Fibroblast of lung (primary cell): Measurements from ENCODE around the gene DLG2. TPM values are rescaled to one million over a fixed set of nuclear protein-coding genes. Genes with fewer than 3 reads are reported as not detected.

Experiments used
- DNase-seq, 2 donors: peaks; one replicate each; pipeline versions ENCODE4 v3.0.0 to v3.0.0-alpha.2; 2010; ENCODE audit warnings: low read depth in 2 of 2
- H2AFZ ChIP-seq: 2 replicates; pipeline ENCODE4 v1.5.1; 2012; ENCODE audit warnings: low read length, control low read depth, inconsistent platforms
- H3K27ac ChIP-seq: 2 replicates; pipeline ENCODE4 v1.5.1; 2011; ENCODE audit warnings: low read length, control low read depth; ENCODE audit not compliant: insufficient read depth
- H3K27me3 ChIP-seq: 2 replicates; pipeline ENCODE4 v1.5.1; 2011; ENCODE audit warnings: mild to moderate bottlenecking, low read length; ENCODE audit not compliant: control insufficient read depth, insufficient read depth
- H3K36me3 ChIP-seq: 2 replicates; pipeline ENCODE4 v1.5.1; 2011; ENCODE audit warnings: low read length; ENCODE audit not compliant: control insufficient read depth, insufficient read depth
- H3K4me1 ChIP-seq: 2 replicates; pipeline ENCODE4 v1.5.1; 2011; ENCODE audit warnings: low read length; ENCODE audit not compliant: control insufficient read depth, insufficient read depth; ENCODE audit errors: extremely low read depth
- H3K4me2 ChIP-seq: 2 replicates; pipeline ENCODE4 v1.5.1; 2011; ENCODE audit warnings: low read length, control low read depth; ENCODE audit not compliant: insufficient read depth; ENCODE audit errors: extremely low read depth
- H3K4me3 ChIP-seq, 4 experiments: fragments of 200-600 bp in 1 of 4; sonication (generic) in 1 of 4; replicated peaks in 1 of 4; 2 replicates each; pipeline ENCODE4 v1.5.1; 2011 to 2016; ENCODE audit warnings: low read length in 4 of 4, low read depth in 3 of 4, mild to moderate bottlenecking in 3 of 4, control low read depth in 2 of 4, inconsistent platforms in 1 of 4, mixed read lengths in 1 of 4; ENCODE audit not compliant: insufficient read depth in 1 of 4; ENCODE audit errors: control extremely low read depth in 1 of 4
- H3K79me2 ChIP-seq: 2 replicates; pipeline ENCODE4 v1.5.1; 2012; ENCODE audit warnings: mild to moderate bottlenecking, low read length, inconsistent platforms; ENCODE audit not compliant: control insufficient read depth, insufficient read depth
- H3K9ac ChIP-seq: 2 replicates; pipeline ENCODE4 v1.5.1; 2011; ENCODE audit warnings: mild to moderate bottlenecking, low read length, control low read depth; ENCODE audit not compliant: insufficient read depth
- H3K9me3 ChIP-seq: 2 replicates; pipeline ENCODE4 v1.5.1; 2012; ENCODE audit warnings: low read depth, low read length; ENCODE audit not compliant: control insufficient read depth, insufficient read depth
- H4K20me1 ChIP-seq: 2 replicates; pipeline ENCODE4 v1.5.1; 2011; ENCODE audit warnings: low read length; ENCODE audit not compliant: control insufficient read depth, insufficient read depth; ENCODE audit errors: extremely low read depth
- EZH2 ChIP-seq: IDR thresholded peaks from 2 replicates; pipeline ENCODE4 v1.5.1; 2012; ENCODE audit warnings: low read length, control low read depth, mild to moderate bottlenecking; ENCODE audit errors: missing control alignments
- polyA plus RNA-seq, 2 donors: library from polyadenylated mRNA; depleted of rRNA in 1 of 2; stranded (reverse) in 1 of 2; unstranded in 1 of 2; fragments of >200 nt; gene quantifications; 2 replicates each; pipeline ENCODE4 v1.2.1, GENCODE V29; 2011 to 2012; ENCODE audit warnings: missing spikeins in 1 of 2
- total RNA-seq: library from RNA; depleted of rRNA; stranded (reverse); fragments of >200 nt; gene quantifications from 2 replicates; pipeline ENCODE4 v1.2.1, GENCODE V29; 2014
- TF ChIP-seq, protein P1 (sequence below), 2 donors: IDR thresholded peaks in 1 of 2; conservative IDR thresholded peaks in 1 of 2; 1 replicate in 1 of 2; 2 replicates in 1 of 2; pipeline ENCODE4 v1.5.1; 2011 to 2012; ENCODE audit warnings: low read length in 2 of 2, control low read depth in 1 of 2, inconsistent platforms in 1 of 2, low read depth in 1 of 2, mild to moderate bottlenecking in 1 of 2

The DLG2 gene
- total and polyA plus RNA-seq, 2 donors (not counting 1 experiment from before 2014, with no cell fraction given): 0.77 to 2.3 TPM

DNA sequence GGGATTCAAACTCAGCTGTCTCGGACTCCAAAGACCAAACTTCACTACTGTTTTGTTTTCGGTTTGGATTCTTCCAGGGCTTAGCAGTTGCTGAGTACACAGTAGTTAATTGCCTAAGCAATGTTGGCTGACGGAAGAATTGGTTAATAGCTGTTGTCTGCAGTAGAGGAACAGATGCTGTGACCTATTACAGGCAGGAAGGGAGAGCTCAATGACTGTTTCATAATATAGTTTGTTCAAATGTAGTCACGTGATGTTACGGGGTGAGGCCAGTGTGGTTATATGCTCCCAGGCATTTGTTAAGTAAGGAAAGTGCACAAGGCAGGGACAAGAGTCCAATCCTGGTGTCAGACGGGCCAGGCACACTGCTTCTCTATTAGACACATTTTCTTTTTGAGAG lies 2118.3 kb downstream of the DLG2 start:
- no peaks in the 10 kb centered on the region for H3K27me3 ChIP-seq
- H3K4me2 ChIP-seq: no peak overlapping the region
- no peaks in the 10 kb centered on the region for H3K36me3 ChIP-seq
- DNase-seq: no peak
- H3K9ac ChIP-seq: no peak overlapping the region
- H2AFZ ChIP-seq: no peak overlapping the region
- H3K27ac ChIP-seq: no peak overlapping the region
- no peaks in the 10 kb centered on the region for H3K79me2 ChIP-seq
- no peaks in the 10 kb centered on the region for H3K9me3 ChIP-seq
- no peaks in the 10 kb centered on the region for H3K4me1 ChIP-seq
- no peaks in the 10 kb centered on the region for H4K20me1 ChIP-seq
- TF ChIP-seq, protein P1, sequence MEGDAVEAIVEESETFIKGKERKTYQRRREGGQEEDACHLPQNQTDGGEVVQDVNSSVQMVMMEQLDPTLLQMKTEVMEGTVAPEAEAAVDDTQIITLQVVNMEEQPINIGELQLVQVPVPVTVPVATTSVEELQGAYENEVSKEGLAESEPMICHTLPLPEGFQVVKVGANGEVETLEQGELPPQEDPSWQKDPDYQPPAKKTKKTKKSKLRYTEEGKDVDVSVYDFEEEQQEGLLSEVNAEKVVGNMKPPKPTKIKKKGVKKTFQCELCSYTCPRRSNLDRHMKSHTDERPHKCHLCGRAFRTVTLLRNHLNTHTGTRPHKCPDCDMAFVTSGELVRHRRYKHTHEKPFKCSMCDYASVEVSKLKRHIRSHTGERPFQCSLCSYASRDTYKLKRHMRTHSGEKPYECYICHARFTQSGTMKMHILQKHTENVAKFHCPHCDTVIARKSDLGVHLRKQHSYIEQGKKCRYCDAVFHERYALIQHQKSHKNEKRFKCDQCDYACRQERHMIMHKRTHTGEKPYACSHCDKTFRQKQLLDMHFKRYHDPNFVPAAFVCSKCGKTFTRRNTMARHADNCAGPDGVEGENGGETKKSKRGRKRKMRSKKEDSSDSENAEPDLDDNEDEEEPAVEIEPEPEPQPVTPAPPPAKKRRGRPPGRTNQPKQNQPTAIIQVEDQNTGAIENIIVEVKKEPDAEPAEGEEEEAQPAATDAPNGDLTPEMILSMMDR (conservative IDR thresholded peaks at IDR 0.05 in 1 of 2, IDR thresholded peaks at IDR 0.05 in 1 of 2; ENCODE audit: low read depth in 1 of 2, low read length in 2 of 2): no peak
- TF ChIP-seq EZH2: no peak
- no peak overlapping the region for H3K4me3 ChIP-seq

DNA sequence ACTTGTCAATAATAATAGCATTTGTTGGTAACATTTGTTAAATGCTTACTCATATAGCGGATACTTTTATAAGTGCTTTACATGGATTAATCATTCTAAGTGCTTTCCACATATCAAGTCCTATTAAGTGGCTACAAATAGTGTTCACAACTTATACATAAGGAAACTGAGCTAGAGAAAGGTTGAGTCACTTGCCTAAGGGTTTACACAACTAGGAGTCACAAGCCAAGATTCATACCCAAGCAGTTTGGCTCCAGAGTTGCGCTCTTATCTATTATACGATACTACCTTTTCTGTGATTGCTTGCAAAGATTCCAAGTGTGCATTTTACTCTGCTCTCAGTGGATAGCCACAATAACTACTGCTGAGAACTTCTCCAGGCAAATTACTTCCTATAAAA lies 2125.1 kb downstream of the DLG2 start:
- Histone ChIP-seq H3K27me3 (no peaks in the 10 kb centered on the region), H3K36me3 (no peaks in the 10 kb centered on the region), H3K4me2 (no peak overlapping the region), H3K9ac (no peak overlapping the region), H3K27ac (no peak overlapping the region), H3K4me3 (no peak overlapping the region), H2AFZ (no peak overlapping the region), H3K79me2 (no peaks in the 10 kb centered on the region), H3K9me3 (no peaks in the 10 kb centered on the region), H4K20me1 (no peaks in the 10 kb centered on the region), H3K4me1 (no peaks in the 10 kb centered on the region)
- TF ChIP-seq EZH2: no peak
- TF ChIP-seq, protein P1 (conservative IDR thresholded peaks at IDR 0.05 in 1 of 2, IDR thresholded peaks at IDR 0.05 in 1 of 2; ENCODE audit: low read depth in 1 of 2, low read length in 2 of 2): no peak
- DNase-seq: no peak

DNA sequence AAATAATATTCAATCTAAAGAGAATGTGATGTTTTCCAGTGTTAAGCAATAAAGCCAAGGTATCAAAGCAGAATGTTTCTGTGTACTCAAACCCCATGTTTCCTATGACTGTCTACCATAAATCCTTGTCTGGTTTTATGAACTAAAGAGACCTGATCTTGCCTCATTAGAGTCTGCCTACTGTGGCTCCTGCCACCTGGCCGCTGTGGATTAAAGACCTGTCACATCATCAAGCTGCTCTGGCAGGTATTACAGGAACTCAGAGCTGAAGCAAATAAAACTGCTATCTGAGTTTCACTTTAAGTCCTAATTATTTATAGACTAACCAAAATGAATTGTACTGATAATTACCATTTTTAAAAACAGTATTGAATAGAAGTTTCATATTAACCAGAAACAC lies 2133.2 kb downstream of the DLG2 start:
- Histone ChIP-seq H4K20me1 (no peaks in the 10 kb centered on the region), H3K27me3 (no peaks in the 10 kb centered on the region), H3K4me2 (no peak overlapping the region), H3K9me3 (no peaks in the 10 kb centered on the region), H3K36me3 (no peaks in the 10 kb centered on the region), H3K27ac (no peak overlapping the region), H2AFZ (no peak overlapping the region), H3K79me2 (no peaks in the 10 kb centered on the region), H3K4me3 (no peak overlapping the region), H3K4me1 (no peaks in the 10 kb centered on the region), H3K9ac (no peak overlapping the region)
- DNase-seq: no peak
- TF ChIP-seq, protein P1 (conservative IDR thresholded peaks at IDR 0.05 in 1 of 2, IDR thresholded peaks at IDR 0.05 in 1 of 2; ENCODE audit: low read depth in 1 of 2, low read length in 2 of 2): no peak
